HG02642 (cell line): ENCODE data around the gene MRPL38.
"Not testable (repeated sequence)": the region's sequence is repeated elsewhere in the genome, so short reads cannot be mapped to it uniquely, and the experiment has no call there.

ENCODE experiments used
- ATAC-seq: cut with Tn5 transposase; IDR thresholded peaks from one replicate; pipeline ENCODE4 v1.9.1; 2021; ENCODE audit warnings: mild to moderate bottlenecking; ENCODE audit not compliant: unreplicated experiment, poor library complexity

MRPL38 gene

GRCh38 chr17:75877752-75878173 lies 26.9 kb downstream of the MRPL38 start:
- ATAC-seq: peak; percentile 66

DNA sequence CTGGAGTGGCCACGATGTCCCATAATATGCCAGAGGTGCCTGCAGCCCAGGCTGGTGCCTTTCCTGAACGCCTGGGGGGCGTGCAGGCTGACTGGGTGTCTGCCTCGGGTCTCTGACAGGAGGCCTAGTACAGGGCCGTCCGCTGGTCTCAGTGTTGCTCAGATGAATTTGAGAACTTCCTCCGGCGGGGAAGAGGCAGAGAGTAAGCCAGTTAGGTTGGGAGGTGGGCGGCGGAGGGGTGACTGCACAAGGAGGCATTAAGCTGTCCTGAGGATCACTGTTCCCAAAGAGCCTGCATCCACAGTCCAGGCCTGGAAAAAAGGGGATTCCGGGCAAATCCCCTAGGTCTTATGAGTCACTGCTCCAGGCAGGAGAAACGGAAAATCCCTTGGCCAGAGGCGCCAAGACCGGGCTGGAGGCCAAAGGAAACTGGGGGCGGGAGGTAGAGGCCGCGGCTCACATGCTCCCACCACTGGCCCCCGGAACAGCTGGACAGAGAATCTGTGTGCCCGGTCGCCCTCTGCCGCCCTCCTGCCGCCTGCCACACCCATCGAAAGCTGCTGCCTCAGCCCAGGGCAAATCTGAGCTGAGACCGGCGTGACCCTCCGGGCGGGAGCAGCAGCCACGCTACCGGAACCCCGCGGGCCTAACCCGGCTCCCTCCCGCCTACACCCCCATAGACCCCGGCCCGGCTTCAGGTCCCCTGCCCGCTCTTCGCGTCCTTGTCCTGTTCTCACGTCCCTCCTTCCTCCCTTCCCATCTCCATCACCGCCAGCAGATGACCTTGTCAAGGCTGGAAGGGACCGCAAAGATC lies 27.5 kb downstream of the MRPL38 start:
- ATAC-seq: no peak

GRCh38 chr17:75876190-75876937 lies 28.3 kb downstream of the MRPL38 start:
- no peak for ATAC-seq

DNA sequence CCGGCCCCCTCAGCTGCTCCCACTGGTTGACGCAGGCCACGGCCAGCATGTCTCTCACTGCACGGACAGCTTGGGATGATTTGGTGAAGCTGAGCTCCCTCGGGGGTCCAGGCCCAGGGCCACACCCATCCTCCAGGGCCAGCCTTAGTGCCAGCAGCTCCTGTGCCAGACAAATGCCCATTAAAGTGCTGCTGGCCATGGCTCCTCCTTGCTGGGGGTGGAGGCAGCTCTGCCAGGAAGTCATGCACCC lies 28.8 kb downstream of the MRPL38 start:
- no peak for ATAC-seq

DNA sequence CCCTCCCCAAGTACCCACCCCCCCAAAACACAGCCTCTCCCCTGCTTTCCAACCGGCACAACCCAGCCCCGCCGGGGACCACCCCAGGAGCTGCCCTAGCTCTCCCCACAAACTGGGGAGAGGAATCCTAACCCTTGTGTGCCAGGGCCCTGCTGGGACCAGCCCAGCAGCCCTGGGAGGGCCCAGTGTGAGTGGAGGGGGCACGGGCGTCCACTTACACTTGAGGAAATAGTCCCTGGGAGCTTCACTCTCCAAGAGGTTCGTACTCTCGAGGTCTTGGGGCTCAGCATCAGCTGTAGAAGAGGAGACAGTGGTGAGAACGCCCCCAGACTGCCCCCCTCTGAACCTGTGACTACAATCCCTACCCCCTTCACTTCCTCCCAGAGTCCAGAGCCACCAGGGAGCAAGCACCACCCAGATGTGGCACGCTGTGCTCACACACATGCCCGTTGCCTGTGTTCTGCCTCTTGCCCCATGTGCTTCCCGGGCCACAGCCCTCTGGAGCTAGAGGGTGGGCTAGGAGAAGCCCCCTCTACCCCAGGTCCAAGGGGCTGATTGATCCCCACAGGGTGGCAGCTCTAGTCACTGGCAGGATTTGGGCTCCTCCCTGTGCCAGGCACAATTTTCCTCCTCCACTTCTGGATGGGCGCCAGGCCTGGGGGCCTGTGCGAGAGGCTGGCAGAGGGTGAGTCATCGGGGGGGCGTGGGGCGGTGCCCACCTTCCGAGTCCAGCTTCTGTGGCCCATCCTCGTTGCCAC lies 29.3 kb downstream of the MRPL38 start:
- no peak for ATAC-seq

- ATAC-seq: no peak
These were observed 30.1 kb downstream of the MRPL38 start for GRCh38 chr17:75874323-75875181.

GRCh38 chr17:75873587-75874322 lies 30.9 kb downstream of the MRPL38 start:
- ATAC-seq: no peak

- no peak for ATAC-seq
These were observed 32.0 kb downstream of the MRPL38 start for GRCh38 chr17:75872434-75873351.

GRCh38 chr17:75870228-75870627 lies 34.5 kb downstream of the MRPL38 start:
- ATAC-seq: not testable (repeated sequence)

GRCh38 chr17:75869282-75870141 lies 35.2 kb downstream of the MRPL38 start:
- ATAC-seq: no peak

GRCh38 chr17:75868730-75869281 lies 35.9 kb downstream of the MRPL38 start:
- ATAC-seq: not testable (repeated sequence)

- ATAC-seq: not testable (repeated sequence)
These were observed 39.1 kb downstream of the MRPL38 start for GRCh38 chr17:75865404-75866188.

DNA sequence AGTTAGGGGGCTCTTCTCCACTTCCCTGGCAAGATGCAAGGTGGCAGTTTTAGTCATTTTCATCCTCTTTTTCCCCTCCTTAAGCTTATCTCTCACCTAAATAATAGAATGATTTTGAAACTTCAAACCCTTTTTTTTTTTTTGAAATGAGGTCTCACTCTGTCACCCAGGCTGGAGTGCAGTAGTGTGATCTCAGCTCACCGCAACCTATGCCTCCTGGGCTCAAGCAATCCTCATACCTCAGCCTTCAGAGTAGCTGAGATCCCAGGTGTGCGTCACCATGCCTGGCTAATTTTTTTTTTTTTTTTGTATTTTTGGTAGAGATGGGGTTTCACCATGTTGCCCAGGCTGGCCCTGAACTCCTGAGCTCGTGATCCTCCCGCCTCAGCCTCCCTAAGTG lies 39.8 kb downstream of the MRPL38 start:
- not testable (repeated sequence) for ATAC-seq

DNA sequence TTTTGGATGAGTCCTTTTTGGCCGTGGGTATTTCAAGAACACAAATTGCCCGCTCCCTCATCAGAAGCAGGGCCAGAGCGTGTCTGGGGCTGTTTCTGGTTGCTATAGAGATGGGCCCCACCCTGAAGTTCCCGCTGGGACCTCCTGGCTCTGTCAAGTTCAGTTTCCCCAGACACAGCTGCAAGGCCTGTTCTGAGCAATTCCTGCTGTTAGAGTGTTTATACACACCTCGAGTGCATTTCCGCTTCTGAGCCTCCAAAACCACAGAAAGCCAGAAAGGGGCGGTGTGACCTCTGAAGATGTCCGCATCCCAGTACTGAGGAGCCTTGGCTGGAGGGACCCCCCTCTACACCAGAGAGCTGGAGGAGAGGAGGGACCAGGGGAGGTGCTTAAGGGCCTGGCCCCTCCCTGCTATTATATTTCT lies 40.2 kb downstream of the MRPL38 start:
- peak; percentile 80 for ATAC-seq

DNA sequence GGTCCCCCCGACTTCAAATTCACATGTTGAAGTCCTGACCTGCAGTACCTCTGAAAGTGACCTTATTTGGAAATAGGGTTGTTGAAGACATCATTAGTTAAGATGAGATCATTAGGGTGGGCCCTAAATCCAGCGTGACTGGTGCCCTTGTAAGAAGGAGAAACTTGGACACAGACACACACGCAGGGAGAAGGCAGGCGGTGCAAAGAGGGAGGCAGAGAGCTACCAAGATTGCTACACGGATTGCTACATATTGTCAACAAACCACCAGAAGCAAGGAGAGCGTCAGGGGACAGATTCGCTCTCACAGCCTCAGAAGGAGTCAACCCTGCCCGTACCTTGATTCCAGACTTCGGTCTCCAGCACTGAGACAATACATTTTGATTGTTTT lies 42.8 kb downstream of the MRPL38 start:
- ATAC-seq: no peak

- not testable (repeated sequence) for ATAC-seq
These were observed 45.3 kb downstream of the MRPL38 start for GRCh38 chr17:75859358-75859757.
